HG03175 (cell line): Measurements from ENCODE around the gene OPA1.
A peak's percentile ranks its signal among the peaks of the same experiment; 100 is the strongest.

Source experiments
- ATAC-seq: cut with Tn5 transposase; IDR thresholded peaks from one replicate; pipeline ENCODE4 v1.9.1; 2021; ENCODE audit warnings: mild to moderate bottlenecking, moderate library complexity; ENCODE audit not compliant: unreplicated experiment

OPA1 gene

DNA sequence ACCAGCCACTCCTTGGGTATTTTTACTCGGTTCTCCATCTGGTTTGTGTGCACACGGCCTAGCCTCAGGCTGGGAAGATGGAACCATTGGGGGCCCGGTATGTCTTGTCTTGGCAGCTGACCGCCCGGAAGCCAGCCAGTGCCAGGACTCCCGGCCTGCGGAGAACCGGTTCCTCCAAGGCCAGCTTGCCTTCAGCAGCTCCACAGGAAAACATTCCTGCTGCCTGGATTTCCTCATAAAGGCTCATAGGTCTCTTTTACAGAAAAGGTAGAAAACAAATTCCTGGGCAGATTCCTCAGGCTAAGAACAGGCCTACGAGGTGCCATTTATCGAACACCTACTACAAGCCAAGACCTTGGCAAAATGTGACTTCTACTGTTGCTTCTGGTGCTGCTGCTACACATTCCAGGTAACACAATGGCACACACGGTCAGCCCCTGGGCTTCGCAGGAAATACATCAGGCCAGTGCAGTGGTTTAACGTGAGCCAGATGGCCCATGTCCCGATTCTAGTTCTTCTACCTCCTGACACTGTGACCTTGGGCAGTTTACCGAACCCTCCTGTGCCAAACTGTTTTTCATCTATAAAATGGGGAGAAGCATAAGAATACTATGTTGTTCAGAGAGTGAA, 141.8 kb downstream of the OPA1 start:
- no peak for ATAC-seq

DNA sequence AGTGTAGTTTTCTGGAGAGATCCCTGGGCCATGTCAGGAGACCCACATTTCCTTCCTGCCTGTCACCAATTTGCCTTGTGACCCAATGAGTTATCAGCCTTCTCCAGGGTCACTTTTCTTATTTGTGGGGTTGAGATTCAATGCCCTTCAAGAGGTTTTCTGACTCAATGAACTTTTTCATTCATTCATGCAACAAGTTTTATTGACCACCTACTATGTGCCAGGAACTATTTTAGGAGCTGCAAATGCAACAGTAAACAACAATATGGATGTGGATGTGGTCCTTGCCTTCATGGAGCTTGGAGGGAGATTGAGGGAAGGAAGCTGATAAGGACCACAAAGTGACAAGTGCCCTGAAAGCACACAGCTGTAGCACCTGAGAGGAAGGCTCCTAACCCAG, 142.8 kb downstream of the OPA1 start:
- no peak for ATAC-seq

DNA sequence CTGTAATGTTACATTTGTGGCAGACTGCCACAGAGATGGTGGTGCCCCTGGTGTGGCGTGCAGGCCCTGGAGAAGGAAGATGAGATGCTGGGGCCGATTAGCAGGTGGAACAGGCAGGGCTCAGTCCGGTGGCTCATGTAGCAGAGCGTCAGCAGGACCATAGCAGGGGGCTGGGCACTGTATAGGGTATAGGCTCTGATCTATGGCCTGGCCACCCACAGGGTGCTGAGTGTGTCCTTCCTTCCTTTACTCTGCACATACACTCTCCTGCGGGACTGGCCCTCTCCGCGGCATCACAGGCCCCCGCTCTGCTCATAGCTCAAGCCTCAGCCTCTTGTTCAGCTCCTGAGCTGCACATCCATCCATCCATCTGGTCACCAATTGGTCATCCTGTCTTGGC, 143.6 kb downstream of the OPA1 start:
- no peak for ATAC-seq

DNA sequence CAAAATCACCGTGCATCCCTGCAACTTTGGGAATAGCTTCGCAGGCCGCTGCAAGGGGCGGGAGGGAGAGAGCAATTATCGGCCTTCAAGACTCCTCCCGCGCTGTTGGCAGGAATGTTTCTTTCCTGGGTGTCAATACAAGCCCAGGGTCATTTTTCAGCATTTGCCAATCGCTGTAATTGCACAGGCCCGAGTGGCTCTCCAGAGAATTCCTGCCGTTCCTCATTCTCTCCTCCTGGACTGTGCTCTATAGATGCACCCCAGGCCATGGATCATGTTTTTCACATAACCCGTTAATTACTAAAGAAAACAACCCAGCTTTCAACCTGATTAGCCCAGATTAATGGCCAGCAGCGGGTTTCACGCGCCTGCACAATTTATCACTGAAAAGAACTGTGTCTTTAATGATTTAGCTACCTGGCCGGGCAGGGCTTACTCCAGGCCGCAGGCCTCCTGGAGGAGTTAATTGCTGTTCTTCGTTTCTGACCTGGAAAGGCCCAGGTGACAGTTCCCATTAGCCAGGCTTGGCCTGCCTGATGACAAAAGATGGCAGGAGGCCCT, 144.3 kb downstream of the OPA1 start:
- no peak for ATAC-seq

DNA sequence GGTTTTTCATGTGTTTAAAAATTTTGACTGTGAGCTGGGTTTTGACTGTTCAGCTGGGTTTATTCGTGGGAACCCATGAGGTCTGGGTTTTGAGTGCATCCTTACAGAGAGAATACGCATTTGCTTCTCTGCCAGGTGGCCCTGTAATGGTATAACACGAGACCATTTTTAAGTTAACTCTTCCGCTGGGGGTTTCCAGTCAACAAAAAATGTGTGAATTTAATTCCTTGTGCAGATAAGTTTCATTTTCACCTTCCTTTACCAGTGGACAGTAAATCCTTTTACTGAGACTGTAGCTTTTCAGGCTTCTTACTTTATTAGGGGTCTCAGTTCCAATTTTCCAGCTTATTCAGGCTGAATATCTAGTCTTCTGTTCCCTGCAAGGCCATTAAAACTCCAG, 149.6 kb downstream of the OPA1 start:
- peak; percentile 62 for ATAC-seq

DNA sequence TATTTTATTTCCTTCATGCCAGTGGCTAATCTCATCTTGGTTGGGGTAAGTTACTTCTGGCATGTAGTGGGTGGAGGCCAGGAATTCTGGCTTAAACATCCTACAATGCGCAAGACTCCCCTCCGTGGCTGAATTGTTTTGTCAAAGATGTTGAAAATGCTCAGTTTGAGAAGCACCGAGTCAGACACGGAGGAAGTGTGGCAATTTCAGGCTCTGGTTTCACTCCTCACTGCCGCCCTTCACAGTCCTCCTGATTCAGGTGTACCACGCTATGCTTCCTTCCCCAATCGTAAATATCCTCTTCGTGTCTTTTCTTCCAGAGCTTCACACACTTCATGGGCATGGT, 150.7 kb downstream of the OPA1 start:
- ATAC-seq, result peak; percentile 69

DNA sequence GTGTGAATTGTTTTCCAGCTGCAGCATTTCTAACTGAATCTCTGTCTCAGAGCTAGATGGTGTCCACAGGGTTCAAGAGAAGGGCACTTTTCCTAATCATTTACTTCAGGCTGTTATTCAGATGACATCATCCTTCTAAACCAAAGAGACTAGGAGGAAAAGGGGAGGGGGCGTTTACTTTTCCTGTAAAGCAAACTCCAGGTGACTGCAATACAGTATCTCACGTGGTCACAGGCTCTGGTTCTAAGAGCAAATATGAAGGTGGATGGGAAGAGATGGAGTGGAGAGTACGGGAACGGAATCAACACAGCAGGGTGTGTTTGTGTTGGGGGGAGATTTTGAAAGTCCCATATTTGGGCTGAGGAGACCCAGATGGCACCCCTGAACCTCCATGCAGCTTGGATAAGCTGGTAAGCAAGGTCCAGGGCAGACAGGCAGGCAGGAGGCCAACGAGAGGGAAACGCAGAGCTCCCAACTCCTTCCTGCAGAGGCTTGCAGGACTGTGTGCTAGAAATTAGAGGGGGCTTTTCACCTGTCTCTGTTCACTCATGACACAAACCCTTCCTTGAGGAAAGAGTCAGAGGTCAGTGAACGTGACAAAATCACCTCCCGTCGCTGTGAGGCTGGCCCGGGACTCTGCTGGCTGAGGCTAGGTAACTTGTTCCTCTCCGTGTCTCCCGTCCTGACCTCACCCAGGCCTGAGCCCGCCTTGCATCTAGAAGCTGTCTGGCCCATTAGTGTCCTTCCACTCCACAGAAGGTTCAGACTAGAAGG, 151.2 kb downstream of the OPA1 start:
- no peak for ATAC-seq

DNA sequence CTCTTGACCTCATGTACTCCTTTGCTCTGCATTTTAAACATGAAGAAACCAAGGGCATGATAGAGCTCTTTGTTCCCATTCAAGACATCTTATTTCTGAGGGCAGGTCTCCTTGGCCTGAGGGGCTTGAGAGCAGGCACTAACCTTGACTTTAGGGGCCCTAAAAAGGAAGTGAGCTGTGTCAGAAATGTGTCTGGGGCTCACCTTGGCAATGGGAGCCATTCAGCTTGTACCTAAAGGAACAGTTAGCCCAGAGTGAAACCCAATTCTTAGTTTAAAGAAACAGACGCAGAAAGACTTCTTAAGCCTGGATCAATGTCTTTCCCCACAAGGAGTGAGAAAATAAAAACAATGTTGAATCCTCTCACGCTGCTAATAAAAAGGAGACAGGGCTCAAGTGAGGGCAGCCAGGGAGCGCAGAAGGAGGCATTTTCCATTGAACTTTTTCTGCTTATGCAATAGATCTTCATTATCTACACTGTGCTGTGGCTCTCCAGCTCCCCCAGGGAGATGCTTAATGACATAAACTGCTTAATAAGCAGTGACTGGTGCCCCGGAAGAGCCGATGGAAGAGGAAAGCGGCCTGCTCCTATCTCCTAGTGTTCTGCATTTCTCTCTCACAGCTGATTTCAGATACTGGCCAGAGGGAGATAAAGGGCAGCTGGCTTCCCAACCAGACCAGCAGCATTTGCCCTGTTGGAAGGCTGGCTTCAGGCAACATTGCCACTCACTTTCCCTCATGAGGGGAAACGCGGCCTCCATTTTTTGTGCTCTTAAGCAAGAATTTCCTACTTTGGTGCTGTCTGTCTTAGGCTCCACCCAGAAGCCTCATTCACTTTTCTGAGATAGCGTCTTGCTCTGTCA, 152.0 kb downstream of the OPA1 start:
- no peak for ATAC-seq

DNA sequence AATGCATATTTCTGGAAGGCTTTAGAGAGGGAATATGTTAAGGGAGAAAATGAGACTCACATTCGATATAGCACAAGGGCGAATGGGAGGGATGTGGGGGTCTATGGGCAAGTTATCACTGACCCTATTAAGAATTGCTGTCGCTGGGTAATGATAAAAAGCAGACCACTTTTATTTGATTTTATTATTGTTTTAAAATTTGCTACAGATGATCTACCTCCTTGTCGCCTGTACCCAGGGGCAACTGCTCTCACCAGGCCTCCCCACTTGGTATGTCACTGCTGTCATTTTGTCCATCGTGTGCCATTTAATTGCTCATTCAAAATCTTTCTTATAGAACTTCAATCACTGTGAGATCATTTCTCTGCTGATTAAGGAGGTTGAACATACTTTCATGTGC, 153.8 kb downstream of the OPA1 start:
- ATAC-seq, result no peak
